HG03139 (cell line): ENCODE results near the gene PLAAT2.
"Not testable (repeated sequence)": the region's sequence is repeated elsewhere in the genome, so short reads cannot be mapped to it uniquely, and the experiment has no call there.

ENCODE experiments used
- ATAC-seq: cut with Tn5 transposase; IDR thresholded peaks from one replicate; pipeline ENCODE4 v1.9.1; 2021; ENCODE audit not compliant: unreplicated experiment

PLAAT2 gene

DNA sequence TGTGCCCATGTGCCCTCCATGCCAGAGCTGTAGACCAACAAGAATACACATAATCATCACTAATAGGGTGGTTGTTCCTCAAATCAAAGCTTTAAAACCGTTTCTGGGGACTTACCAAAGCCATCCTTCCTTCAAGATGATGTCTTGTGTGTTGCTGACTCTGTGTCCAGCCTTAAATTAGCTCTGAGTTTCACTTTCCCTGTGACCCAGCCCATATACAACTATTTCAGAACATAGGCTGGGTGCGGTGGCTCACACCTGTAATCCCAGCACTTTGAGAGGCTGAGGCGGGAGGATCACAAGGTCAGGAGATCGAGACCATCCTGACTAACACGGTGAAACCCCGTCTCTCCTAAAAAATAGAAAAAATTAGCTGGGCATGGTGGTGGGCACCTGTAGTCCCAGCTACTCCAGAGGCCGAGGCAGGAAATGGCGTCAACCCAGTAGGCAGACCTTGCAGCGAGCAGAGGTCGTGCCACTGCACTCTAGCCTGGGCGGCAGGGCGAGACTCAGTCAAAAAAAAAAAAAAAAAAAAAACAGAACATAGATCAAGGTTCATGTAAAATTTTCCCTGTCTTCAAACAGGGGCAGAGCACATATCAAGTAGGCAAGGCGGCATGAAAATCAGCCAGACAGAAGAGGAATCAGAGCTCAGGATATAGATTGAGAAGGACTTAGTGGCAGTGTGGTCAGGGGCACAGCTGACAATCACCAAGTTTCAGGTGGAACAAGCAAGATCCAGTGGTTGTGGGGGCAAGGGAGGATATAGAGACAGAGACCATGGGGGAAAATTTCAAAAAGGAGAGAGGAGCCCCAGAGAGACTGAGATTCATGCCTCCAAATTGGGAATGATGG lies at the start of gene PLAAT2:
TSS of gene PLAAT2 (minus strand) at position 179 of the 855 bp plus-strand sequence. CDS start at position 124, 55 bp downstream.
- no peak for ATAC-seq

DNA sequence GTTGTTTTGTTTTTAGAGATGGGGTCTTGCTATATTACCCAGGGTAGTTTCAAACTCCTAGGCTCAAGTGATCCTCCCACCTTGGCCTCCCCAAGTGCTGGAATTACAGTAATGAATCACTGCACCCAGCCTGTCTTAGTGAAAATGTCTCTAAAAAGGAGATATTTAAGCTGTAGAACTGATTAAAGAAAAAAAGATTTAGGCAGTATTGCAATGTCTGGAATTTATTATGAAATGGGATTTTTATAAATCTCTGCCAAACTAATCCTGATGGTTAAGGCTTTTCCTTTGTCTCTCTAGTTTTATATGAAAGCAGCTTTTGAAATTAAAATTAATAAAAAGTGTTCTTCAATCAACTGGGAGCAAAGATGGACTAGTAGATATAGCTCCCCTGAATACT lies 49.0 kb upstream of the PLAAT2 start:
- ATAC-seq: no peak

DNA sequence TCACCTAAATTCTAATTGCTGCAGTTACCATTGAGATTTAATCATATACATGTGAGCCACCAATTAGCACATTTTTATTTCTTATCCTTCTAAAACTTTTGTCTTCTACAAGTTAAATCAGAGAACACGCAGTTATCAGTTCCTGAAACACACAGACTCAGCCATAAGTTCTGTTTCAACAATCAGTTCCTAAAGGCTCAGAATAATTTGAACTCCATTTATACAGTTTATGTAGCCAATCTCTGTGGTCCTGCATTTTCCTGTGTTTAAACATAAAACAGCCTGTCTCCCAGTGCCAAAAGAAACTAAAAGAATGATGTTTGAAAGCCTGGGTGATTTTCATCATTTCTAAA lies 48.2 kb upstream of the PLAAT2 start:
- ATAC-seq: no peak

DNA sequence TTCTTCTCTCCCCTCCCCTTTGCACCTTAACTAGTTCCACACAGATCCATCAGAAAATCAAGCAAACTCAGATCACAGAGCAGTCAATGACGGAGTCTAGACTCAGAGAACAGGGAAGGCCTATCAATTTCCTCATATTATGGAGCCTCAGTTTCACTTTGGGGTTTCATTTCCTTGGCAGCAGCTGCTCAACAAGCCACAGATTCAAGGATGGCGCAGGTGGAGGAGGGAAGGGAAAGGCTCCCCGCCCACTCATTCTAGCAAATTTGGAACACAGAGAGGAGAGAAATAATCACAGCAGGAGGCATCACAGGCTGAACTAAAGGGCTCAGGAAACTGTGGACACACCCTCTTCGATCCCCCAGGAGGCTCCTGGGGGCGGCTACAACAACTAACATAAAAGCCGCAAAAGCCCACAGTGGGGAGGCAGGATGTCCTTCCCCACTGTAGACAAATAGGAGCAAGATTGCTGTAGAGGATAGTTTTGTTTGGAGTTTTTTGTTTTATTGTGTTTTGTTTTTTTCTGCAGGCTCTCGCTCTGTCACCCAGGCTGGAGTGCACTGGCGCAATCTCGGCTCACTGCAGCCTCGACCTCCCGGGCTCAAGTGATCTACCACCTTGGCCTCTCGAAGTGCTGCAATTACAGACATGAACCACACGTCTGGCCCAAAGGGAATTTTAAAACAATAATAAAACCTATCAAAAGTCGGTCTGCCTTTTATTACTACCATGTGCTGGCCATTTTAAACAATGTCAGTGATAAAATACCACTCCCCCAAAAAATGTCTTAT lies 47.6 kb upstream of the PLAAT2 start:
- no peak for ATAC-seq

DNA sequence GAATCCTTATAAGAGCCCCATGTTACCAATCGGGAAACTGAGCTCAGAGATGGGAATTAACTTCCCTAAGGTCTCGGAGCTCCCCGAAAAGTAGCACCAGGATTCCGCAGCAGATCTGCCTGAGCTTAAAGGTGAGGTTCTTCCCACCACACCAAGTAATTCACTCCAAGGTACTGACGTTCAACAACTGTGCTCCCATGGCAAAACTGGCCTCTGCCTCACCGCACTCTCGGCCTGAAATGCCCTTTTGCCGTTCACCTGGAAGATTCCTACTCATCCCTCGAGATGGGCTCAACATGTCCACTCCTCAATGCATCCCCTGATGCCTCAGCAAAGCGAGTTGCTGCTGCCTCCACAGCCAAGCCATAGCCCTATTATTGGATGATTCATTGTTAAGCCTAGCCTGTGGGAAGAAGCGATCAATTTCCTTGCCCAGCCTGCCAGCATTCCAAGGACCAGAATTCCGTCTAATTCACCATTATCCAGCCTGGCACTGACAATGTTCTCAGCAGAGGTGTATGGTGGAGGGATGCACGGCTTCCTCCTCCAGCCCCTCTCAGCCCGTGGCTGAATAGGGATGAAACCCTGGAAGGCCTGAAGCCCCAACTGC lies 46.9 kb upstream of the PLAAT2 start:
- no peak for ATAC-seq

DNA sequence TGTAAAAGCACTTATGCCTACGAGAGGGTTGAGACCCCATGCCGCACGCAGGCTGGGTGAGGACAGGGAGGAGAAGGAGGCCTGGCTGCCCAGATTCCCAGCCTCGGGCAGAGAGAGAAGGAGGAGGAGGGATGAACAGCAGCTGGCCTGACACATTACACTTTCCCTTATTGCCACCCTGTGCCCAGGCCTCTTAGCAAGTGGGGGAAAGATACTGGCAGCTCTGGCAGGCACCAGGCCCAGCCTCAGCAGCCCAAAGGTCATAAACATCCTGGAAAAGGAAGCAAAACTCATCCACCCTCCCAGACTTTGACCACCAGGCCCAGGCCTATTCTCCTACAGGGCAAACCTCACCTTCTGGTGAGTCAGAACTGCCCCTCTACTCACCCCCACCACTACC lies 46.4 kb upstream of the PLAAT2 start:
- no peak for ATAC-seq

DNA sequence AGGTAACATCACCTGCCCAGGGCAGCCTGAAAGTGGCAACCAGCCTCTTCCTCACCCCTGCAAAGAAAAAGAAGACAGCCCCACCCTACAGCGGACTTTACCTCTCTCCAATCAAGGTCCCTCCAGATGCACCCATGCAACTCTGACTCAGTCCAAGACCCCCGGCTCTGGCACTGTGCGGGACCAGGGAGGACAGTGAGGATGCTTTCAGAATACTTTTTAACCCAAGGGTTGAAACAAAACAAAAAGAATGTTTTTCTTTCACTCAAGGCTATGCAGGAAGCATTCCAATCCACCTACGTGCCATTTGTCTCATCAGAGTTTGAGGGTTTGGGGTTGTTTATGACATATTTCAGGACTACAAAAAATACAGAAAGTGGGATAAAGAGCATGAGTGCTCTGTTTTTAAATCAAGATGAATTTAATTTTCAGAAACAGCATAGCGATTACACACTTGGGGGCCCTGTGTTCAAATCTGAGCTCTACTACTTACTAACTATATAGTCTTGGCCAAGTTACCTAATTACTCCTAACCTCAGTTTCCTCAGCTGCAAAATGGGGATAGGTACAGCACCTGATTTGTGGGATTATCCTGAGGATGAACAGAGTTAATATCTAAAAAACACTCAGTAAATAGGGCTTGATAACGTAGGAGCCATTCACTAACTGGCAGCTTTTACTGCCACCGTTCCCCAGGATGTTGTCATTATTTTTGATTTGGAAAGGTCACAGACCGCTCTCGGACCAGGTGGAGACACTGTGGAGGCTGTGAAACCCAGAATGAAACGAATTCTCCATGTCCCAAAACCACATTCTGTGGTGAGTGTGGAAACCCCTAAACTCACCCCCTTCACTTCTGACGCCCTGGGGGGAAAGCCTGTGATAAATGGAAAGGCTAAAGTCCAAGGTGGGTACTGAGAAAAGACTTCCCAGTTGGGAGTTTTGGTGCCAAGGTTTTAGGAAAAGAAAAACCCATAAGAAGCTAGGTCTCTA lies 45.5 kb upstream of the PLAAT2 start:
- no peak for ATAC-seq

DNA sequence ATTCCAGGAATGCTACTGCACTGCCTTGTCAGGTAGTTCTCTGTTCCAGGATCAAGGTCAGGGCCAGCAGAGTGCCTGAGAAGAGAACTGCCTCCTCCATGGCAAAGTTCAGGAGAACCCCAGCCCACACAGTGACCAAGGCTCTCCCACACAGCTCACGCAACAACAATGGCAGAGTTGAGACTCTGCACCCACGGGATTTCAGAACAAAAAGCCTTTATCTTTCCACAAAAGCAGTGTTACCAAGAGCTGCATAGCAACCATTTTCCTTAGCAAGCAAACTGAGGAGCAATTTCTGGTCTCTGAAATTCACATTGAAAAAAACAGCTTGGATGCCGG lies 40.0 kb upstream of the PLAAT2 start:
- no peak for ATAC-seq

DNA sequence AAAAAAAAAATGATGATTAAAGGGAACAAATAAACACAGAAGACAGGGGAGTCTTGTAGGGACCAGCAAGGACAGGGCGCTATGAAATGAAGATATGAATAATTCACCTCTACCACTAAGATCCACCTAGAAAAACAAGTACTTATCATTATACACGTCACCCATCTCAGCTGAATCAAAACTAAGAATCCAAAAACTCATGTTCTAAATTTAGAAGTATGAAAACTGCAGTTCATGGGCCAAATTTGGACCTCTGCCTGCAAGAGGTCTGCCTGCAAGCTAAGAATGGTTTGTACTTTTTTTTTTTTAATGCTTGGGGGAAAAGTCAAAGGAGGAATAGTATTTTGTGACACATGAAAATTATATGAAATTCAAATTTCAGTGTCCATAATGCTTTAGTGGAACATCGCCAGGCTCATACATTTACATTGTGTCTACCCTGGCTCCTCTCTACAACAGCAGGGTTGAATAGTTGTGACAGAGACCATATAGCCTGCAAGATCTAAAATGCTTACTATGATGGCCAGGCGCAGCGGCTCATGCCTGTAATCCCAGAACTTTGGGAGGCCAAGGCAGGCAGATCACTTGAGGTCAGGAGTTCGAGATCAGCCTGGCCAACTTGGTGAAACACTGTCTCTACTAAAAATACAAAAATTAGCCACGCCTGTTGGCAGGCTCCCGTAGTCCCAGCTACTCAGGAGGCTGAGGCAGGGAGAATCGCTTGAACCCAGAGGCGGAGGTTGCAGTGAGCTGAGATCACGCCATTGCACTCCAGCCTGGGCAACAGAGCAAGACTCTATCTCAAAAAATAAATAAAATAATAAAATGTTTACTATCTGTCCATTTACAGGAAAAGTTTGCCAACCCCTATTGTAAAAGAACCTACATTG lies 39.4 kb upstream of the PLAAT2 start:
- ATAC-seq: not testable (repeated sequence)

DNA sequence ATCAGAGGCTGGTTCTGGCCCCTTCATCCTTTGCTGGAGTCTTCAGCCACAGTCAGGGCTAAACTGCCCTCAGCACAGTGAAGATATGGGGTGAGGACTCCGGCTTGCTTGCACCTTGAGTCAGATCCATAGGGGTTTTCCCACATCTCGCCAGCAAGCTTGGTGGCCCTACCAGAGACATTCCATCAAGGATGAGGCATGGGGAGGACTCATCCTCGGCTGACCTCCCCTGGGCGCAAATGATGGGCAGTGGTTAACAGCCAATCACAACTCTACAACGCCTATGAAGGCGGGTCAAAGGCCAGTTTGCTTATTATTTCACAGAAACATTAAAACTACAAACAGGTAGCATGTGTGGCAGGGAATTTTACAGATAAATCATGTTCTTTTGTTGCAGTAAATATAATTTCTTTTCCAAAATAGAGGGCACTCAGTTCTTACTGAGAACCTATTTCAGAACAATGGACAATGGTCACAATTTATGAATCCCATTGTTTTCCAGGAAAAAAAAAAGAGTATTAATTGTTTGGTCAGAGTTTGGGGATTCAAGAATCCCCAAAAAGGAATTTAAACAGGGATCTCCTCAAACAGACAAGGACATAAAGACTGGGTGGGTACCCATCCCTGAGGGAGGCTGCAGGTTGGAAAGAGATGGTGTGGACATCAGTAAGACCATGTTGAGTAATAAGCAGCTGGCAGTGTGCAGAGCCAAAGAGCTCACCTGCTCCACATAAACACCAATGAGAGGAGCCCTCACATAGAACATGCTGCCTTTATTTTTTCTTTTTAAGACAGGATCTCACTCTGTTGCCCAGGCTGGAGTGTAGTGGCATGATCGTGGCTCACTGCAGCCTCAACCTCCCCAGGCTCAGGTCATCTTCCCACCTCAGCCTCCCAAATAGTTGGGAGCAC lies 36.3 kb upstream of the PLAAT2 start:
- ATAC-seq: no peak

DNA sequence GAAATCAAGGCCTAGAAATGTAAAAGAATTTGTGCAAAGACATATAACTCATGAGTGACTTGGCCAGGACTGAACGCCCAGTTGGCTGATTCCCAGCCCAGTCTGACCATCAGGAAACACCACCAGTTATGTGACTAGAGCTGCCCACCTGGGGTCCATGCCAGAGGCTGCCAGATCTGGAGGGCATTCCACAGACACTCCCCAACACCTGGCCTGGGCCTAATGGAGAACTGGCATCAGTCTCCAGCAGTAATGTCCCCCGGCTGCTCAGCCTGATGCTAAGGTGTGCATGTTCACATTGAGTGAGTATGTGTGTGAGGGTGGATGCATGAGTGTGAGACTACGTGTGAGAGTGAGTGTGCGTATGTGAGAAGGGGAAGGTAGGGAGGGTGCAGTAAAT lies 35.4 kb upstream of the PLAAT2 start:
- ATAC-seq: no peak

DNA sequence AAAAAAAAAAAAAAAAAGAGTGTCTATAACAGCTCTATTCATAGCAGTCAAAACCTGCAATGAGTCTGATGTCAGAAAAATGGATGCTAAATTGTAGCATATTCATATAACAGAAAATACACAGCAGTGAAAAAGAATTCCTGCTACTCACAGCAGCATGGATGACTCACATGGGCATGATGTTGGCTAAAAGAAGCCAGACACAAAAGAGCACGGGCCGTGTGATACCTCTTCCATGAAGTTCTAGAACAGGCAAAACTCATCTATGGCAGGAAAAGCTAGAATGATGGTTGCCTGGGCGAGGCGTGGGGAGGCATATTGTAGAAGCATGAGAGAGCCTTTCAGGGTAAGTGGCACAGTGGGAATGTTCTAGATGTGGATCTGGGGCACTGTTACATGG lies 32.1 kb upstream of the PLAAT2 start:
- no peak for ATAC-seq

DNA sequence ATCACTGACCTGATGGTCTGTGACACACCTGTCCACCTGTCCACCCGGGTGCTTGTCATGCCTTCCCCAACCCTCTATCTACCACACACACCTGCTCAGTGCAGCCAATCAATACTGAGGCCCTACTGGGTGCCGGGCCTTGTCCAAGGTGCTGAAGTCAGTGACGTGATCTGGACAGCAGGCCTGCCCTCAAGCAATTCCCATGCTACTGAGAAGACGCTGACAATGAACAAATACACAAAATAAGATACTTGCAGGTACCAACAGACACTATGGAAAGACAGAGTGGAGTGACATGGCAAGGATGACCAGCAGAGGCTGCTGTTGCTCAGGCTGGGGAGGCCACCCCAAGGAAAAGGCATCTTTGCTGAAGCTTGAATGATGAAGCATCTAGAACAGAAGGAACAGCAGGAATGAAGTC lies 29.8 kb upstream of the PLAAT2 start:
- ATAC-seq: no peak

DNA sequence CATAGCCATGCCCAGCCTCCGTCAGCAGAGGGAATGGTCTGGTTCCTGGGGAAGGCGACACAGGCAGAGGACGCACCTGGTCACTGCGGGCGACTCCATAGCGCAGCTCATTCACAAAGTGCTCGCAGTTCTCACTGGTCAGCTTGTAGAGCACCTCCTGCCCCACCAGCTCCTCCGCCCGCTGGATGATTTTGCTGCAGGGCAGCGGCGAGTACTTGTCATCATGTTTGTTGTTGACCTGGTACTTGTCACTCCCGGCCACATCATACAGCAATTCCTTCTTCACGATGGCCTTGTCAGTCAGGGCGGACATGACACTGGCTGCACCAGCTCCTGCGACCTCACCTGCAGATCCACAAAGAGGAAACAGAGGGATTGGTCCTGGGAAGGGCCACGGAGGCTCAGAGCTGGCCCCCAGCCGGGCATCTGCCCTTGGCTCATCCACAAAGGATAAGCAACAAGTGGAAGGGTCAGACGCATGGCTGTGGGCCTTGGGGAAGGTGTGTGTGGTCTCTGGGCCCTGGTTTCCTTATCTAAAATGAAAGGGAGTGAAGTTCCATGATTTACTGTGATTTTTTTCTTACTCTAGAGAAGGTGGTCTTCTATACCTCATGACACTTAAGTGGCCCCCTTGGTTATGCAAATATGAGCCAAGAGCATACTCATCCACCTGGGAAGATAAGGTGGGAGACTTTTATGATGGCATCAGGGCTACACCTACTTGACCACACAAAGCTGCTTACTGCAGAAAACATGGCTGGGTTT lies 27.0 kb upstream of the PLAAT2 start:
- ATAC-seq: no peak

DNA sequence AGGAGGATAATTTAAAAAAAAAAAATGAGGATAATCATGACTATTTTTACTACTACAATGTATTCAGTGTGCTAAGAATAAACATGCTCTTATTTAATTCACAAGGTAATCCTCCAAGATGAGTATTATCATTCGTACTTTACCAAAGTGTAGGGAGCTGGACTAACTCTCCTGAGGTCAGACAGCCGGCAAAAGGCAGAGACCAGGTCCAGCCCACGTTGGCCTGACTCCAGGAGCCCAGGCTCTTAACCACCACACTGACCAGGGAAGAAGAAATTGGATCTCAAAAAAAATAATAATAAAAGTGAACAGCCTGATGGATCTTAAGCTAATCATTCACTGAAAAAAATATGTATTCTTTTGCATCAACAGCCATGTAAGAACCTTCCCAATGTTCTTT lies 25.8 kb upstream of the PLAAT2 start:
- ATAC-seq: no peak

DNA sequence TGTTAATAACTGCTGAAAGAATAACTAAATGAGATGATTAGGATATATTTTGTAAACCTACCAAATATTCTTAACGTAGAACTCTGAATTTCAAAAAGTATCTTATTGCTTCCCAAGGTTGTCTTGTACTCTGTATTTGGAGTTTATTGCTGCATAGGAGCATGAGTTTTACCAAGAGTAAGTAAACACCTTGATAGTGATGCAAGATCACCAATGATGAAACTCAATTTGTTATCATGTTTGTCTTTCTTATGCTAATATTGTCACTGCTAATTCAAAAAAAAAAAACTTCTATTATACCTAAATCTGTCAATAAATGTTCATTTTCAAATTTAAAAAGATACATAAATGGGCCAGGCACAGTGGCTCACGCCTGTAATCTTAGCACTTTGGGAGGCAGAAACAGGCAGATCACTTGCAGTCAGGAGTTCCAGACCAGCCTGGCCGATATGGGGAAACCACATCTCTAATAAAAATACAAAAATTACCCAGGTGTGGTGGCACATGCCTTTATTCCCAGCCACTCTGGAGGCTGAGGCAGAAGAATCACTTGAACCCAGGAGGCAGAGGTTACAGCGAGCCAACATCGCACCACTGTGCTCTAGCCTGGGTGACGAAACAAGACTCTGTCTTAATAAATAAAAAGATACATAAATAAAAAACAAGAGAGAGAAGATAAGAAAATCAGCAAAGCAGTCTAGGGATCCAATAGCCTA lies 23.4 kb upstream of the PLAAT2 start:
- no peak for ATAC-seq

DNA sequence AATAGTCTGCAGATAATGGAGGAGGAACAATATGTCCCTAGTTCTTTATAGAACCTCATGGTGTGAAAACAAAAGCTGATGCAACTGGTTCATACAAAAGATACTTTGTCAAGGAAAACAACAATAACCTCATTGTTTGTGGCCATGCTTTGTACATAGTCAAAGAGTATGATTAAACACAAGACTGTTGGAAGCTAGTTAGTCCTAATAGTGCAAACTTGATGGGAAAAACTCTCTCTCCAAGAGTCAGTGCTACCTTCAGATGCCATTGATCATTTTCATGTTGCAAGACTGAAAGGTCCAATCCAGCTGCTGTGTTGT lies 20.1 kb upstream of the PLAAT2 start:
- no peak for ATAC-seq

DNA sequence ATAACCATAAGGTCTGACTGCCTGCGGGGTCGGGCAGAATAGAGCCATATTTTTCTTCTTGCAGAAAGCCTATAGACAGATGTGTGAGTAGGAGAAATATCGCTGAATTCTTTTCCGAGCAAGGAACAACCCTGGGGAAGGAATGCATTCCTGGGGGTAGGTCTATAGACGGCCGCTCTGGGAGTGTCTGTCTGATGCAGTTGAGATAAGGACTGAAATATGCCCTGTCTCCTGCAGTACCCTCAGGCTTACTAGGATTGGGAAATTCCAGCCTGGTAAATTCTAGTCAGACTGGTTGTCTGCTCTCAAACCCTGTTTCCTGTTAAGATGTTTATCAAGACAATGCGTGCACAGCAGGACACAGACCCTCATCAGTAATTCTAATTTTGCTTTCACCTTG lies 18.0 kb upstream of the PLAAT2 start:
- ATAC-seq: not testable (repeated sequence)
